HCT116 (cell line): ENCODE measurements around the gene USP31. TPM values are rescaled to one million over a fixed set of nuclear protein-coding genes. Genes with fewer than 3 reads are reported as not detected.

Experiments used
- ATAC-seq: fragments of 200-7000 bp; cut with Tn5 transposase; 2 replicates; pipeline ENCODE4 v1.9.1; 2020; ENCODE audit warnings: mild to moderate bottlenecking, moderate library complexity
- BruUV-seq: library from RNA; stranded (reverse); fragments of 400-500 nt; replicated peaks from 2 replicates; lab custom pipeline; 2021; lab: Mats Ljungman, UMichigan
- CTCF ChIA-PET: fragments of 300-600 bp; sonication (Branson Sonifier 250); formaldehyde crosslinking; loops from one replicate; lab custom pipeline; 2021; ENCODE audit warnings: antibody characterized with exemption; lab: Charles Lee
- POLR2A ChIA-PET: fragments of 300-600, 350-600 bp; sonication (Branson Sonifier 250); formaldehyde crosslinking; loops from one replicate; lab custom pipeline; 2021; ENCODE audit warnings: antibody characterized with exemption; lab: Charles Lee
- RAD21 ChIA-PET, 2 experiments: fragments of 300-600 bp; sonication (Branson Sonifier 250); formaldehyde crosslinking; loops; one replicate each; lab custom pipeline; 2023; ENCODE audit warnings: low total read pairs in 2 of 2; ENCODE audit not compliant: uncharacterized antibody in 2 of 2, unreplicated experiment in 2 of 2, low non-redundant PET in 1 of 2; lab: Charles Lee
- DNase-seq: peaks from one replicate; pipeline ENCODE4 v3.0.0-alpha.2; 2010; ENCODE audit warnings: low read depth, low spot score
- H2AFZ ChIP-seq: fragments of 200-600 bp; shearing (Covaris generic), sonication (generic); 2 replicates; pipeline ENCODE4 v1.6.1; 2017; ENCODE audit warnings: low read depth, mixed run types, mixed read lengths, antibody characterized with exemption, low read length; ENCODE audit not compliant: poor library complexity, severe bottlenecking
- H3K27ac ChIP-seq: 2 replicates; pipeline ENCODE4 v1.5.1; 2012; ENCODE audit warnings: low read depth, low read length
- H3K27me3 ChIP-seq: fragments of 200-600 bp; sonication (generic); 2 replicates; pipeline ENCODE4 v1.6.1; 2016; ENCODE audit warnings: mixed run types, low read length, mixed read lengths; ENCODE audit not compliant: insufficient read depth
- H3K36me3 ChIP-seq, 2 experiments: fragments of 200-500 bp in 1 of 2; fragments of 200-600 bp in 1 of 2; sonication (Bioruptor generic) in 1 of 2; sonication (generic) in 1 of 2; 2 replicates each; pipeline versions ENCODE4 v1.5.1 to v1.6.1; 2014 to 2016; ENCODE audit warnings: low read length in 2 of 2, inconsistent platforms in 1 of 2, mixed read lengths in 1 of 2, mixed run types in 1 of 2; ENCODE audit not compliant: insufficient read depth in 2 of 2, control insufficient read depth in 1 of 2
- H3K4me1 ChIP-seq, 2 experiments: fragments of 200-600 bp in 1 of 2; sonication (generic) in 1 of 2; 2 replicates each; pipeline versions ENCODE4 v1.5.1 to v1.6.1; 2012 to 2017; ENCODE audit warnings: low read length in 2 of 2, inconsistent platforms in 1 of 2, mild to moderate bottlenecking in 1 of 2, mixed read lengths in 1 of 2, mixed run types in 1 of 2, moderate library complexity in 1 of 2; ENCODE audit not compliant: insufficient read depth in 2 of 2, control insufficient read depth in 1 of 2
- H3K4me2 ChIP-seq: fragments of 200-600 bp; sonication (generic); 2 replicates; pipeline ENCODE4 v1.6.1; 2017; ENCODE audit warnings: mixed run types, low read length, mixed read lengths
- H3K4me3 ChIP-seq, 2 experiments: fragments of 200-600 bp in 1 of 2; sonication (generic) in 1 of 2; replicated peaks in 1 of 2; 2 replicates each; pipeline ENCODE4 v1.5.1; 2011 to 2016; ENCODE audit warnings: low read length in 2 of 2, control low read depth in 1 of 2, low read depth in 1 of 2, mild to moderate bottlenecking in 1 of 2, mixed read lengths in 1 of 2, mixed run types in 1 of 2
- H3K79me2 ChIP-seq: fragments of 200-600 bp; sonication (generic); 2 replicates; pipeline ENCODE4 v1.6.1; 2017; ENCODE audit warnings: mild to moderate bottlenecking, mixed run types, low read length, moderate library complexity, mixed read lengths; ENCODE audit not compliant: insufficient read depth
- H3K9ac ChIP-seq: fragments of 200-600 bp; sonication (generic); 2 replicates; pipeline ENCODE4 v1.6.1; 2016; ENCODE audit warnings: low read length, mixed read lengths
- H3K9me2 ChIP-seq: fragments of 200-600 bp; sonication (generic), shearing (Covaris generic); 2 replicates; pipeline ENCODE4 v1.6.1; 2017; ENCODE audit warnings: mixed run types, mild to moderate bottlenecking, moderate library complexity; ENCODE audit not compliant: insufficient read depth
- H3K9me3 ChIP-seq, 2 experiments: fragments of 200-500 bp in 1 of 2; fragments of 200-600 bp in 1 of 2; sonication (Bioruptor generic) in 1 of 2; sonication (generic) in 1 of 2; 2 replicates each; pipeline ENCODE4 v1.6.1; 2014 to 2017; ENCODE audit warnings: low read length in 2 of 2, mixed read lengths in 2 of 2, inconsistent platforms in 1 of 2, low read depth in 1 of 2, mild to moderate bottlenecking in 1 of 2, mixed run types in 1 of 2, moderate library complexity in 1 of 2; ENCODE audit not compliant: control insufficient read depth in 1 of 2, insufficient read depth in 1 of 2
- H4K20me1 ChIP-seq: fragments of 200-600 bp; sonication (generic), shearing (Covaris generic); 2 replicates; pipeline ENCODE4 v1.6.1; 2017; ENCODE audit warnings: mixed run types, mild to moderate bottlenecking, moderate library complexity; ENCODE audit not compliant: insufficient read depth
- intact Hi-C: fragments of 100-400 bp; cut with micrococcal nuclease; formaldehyde crosslinking; loops from 2 replicates; pipeline ENCODE4 v1.10.0; 2022
- total RNA-seq: library from RNA; stranded (reverse); gene quantifications from one replicate; pipeline ENCODE4 v1.2.1, GENCODE V29; 2021; ENCODE audit not compliant: unreplicated experiment
- TF ChIP-seq, protein P1 (sequence below), 3 experiments: fragments of 200-600 bp in 1 of 3; sonication (generic) in 1 of 3; IDR thresholded peaks in 2 of 3; conservative IDR thresholded peaks in 1 of 3; 2 replicates each; pipeline ENCODE4 v1.5.1; 2012 to 2017; ENCODE audit warnings: low read depth in 2 of 3, low read length in 2 of 3, antibody characterized with exemption in 1 of 3, borderline replicate concordance in 1 of 3, control low read depth in 1 of 3, mild to moderate bottlenecking in 1 of 3, mixed read lengths in 1 of 3, mixed run types in 1 of 3, moderate library complexity in 1 of 3; ENCODE audit not compliant: insufficient read depth in 1 of 3
- TF ChIP-seq, protein P2 (sequence below): IDR thresholded peaks from 2 replicates; pipeline ENCODE4 v1.6.1; 2012; ENCODE audit warnings: low read depth

Gene USP31
- total RNA-seq, 1 experiment from 2014 or later: 12.2 TPM

DNA sequence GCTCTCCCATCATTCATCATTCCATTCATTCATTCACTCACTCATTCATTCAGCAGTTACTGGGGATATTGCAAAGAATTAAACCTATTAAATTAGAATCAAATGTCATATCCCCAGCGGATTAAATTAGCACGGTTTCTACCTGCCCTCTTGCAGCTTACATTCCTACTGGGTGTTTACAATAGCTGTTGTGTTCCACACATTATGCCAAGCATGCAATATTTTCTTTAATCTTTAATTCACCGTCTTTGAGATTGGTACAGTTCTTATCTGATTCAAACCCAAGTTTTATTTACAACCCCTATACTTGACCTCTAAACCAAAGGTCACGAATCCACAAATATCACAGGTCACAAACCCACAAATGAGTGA is 727 bp upstream of the USP31 start:
- H3K9me2 ChIP-seq: no peaks in the 10 kb centered on the region
- H3K4me2 ChIP-seq: peak overlapping the region; percentile 92
- no peaks in the 10 kb centered on the region for H3K9me3 ChIP-seq
- no peak overlapping the region for H3K9ac ChIP-seq
- no peak for ATAC-seq
- BruUV-seq: no TSS peak
- TF ChIP-seq, protein P1, sequence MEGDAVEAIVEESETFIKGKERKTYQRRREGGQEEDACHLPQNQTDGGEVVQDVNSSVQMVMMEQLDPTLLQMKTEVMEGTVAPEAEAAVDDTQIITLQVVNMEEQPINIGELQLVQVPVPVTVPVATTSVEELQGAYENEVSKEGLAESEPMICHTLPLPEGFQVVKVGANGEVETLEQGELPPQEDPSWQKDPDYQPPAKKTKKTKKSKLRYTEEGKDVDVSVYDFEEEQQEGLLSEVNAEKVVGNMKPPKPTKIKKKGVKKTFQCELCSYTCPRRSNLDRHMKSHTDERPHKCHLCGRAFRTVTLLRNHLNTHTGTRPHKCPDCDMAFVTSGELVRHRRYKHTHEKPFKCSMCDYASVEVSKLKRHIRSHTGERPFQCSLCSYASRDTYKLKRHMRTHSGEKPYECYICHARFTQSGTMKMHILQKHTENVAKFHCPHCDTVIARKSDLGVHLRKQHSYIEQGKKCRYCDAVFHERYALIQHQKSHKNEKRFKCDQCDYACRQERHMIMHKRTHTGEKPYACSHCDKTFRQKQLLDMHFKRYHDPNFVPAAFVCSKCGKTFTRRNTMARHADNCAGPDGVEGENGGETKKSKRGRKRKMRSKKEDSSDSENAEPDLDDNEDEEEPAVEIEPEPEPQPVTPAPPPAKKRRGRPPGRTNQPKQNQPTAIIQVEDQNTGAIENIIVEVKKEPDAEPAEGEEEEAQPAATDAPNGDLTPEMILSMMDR (IDR thresholded peaks at IDR 0.05 in 2 of 3, conservative IDR thresholded peaks at IDR 0.05 in 1 of 3; ENCODE audit: borderline replicate concordance in 1 of 3, insufficient read depth in 1 of 3, low read depth in 2 of 3, low read length in 2 of 3): no peak
- TF ChIP-seq, protein P2, sequence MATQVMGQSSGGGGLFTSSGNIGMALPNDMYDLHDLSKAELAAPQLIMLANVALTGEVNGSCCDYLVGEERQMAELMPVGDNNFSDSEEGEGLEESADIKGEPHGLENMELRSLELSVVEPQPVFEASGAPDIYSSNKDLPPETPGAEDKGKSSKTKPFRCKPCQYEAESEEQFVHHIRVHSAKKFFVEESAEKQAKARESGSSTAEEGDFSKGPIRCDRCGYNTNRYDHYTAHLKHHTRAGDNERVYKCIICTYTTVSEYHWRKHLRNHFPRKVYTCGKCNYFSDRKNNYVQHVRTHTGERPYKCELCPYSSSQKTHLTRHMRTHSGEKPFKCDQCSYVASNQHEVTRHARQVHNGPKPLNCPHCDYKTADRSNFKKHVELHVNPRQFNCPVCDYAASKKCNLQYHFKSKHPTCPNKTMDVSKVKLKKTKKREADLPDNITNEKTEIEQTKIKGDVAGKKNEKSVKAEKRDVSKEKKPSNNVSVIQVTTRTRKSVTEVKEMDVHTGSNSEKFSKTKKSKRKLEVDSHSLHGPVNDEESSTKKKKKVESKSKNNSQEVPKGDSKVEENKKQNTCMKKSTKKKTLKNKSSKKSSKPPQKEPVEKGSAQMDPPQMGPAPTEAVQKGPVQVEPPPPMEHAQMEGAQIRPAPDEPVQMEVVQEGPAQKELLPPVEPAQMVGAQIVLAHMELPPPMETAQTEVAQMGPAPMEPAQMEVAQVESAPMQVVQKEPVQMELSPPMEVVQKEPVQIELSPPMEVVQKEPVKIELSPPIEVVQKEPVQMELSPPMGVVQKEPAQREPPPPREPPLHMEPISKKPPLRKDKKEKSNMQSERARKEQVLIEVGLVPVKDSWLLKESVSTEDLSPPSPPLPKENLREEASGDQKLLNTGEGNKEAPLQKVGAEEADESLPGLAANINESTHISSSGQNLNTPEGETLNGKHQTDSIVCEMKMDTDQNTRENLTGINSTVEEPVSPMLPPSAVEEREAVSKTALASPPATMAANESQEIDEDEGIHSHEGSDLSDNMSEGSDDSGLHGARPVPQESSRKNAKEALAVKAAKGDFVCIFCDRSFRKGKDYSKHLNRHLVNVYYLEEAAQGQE: no peak
- no peaks in the 10 kb centered on the region for H4K20me1 ChIP-seq
- no peak overlapping the region for H3K27ac ChIP-seq
- CTCF ChIA-PET: no interaction called here
- no peaks in the 10 kb centered on the region for H3K27me3 ChIP-seq
- intact Hi-C loops: no loop called here
- H3K79me2 ChIP-seq: peaks cover 36% of the 10 kb centered on the region
- H3K4me3 ChIP-seq: peak overlapping the region; percentile 49 to 63
- RAD21 ChIA-PET: no interaction called here
- POLR2A ChIA-PET: no interaction called here
- H2AFZ ChIP-seq: peak overlapping the region; percentile 92
- DNase-seq: no peak
- H3K36me3 ChIP-seq: no peaks in the 10 kb centered on the region
- H3K4me1 ChIP-seq: peaks cover 17 to 31% of the 10 kb centered on the region in 2 experiments
